Measurements from ENCODE around the gene PPIL4. TPM values are rescaled to one million over a fixed set of nuclear protein-coding genes. Genes with fewer than 3 reads are reported as not detected.

PPIL4 gene
- polyA plus RNA-seq, 1 donor, result 35.6 TPM

- no CpG with 5 or more reads among the region's 4 CpGs for WGBS (ENCODE audit: insufficient coverage, low lambda C conversion rate)
- H3K36me3 ChIP-seq (ENCODE audit: control insufficient read depth, insufficient read depth, low read length), result no peaks in the 10 kb centered on the region
Observed at GRCh38 chr6:149487316-149487715, 58.5 kb downstream of the PPIL4 start.

GRCh38 chr6:149484733-149485700 is 60.8 kb downstream of the PPIL4 start, which contains the start of gene ZC3H12D:
Gene ZC3H12D, minus strand, starts transcription at chr6:149485014. Its CDS starts 10,471 bp downstream, at chr6:149474543.
- peak; percentile 90 to 96 for DNase-seq
- Histone ChIP-seq H3K27me3 (ENCODE audit: control insufficient read depth, insufficient read depth, low read length) (no peaks in the 10 kb centered on the region), H3K4me3 (ENCODE audit: low read length) (peak within 1 kb of the TSS; percentile 44), H3K9me3 (ENCODE audit: control insufficient read depth, low read depth, low read length) (no peaks in the 10 kb centered on the region), H3K4me1 (ENCODE audit: control insufficient read depth, insufficient read depth, low read length) (peaks cover 40% of the 10 kb centered on the region), H3K36me3 (ENCODE audit: control insufficient read depth, insufficient read depth, low read length) (no peaks in the 10 kb centered on the region), H3K27ac (ENCODE audit: low read length) (peak within 1 kb of the TSS; percentile 94)
- no CpG with 5 or more reads among the region's 22 CpGs for WGBS (ENCODE audit: insufficient coverage, low lambda C conversion rate)

More at GRCh38 chr6:149487316-149487715, 58.5 kb downstream of the PPIL4 start:
- no peak for DNase-seq
- Histone ChIP-seq H3K4me3 (ENCODE audit: low read length) (no peak overlapping the region), H3K9me3 (ENCODE audit: control insufficient read depth, low read depth, low read length) (no peaks in the 10 kb centered on the region), H3K4me1 (ENCODE audit: control insufficient read depth, insufficient read depth, low read length) (peaks cover 35% of the 10 kb centered on the region), H3K27ac (ENCODE audit: low read length) (no peak overlapping the region), H3K27me3 (ENCODE audit: control insufficient read depth, insufficient read depth, low read length) (no peaks in the 10 kb centered on the region)

GRCh38 chr6:149483849-149484655 is 61.8 kb downstream of the PPIL4 start:
- 82% methylated on average over 4 of the region's 11 CpGs for WGBS (ENCODE audit: insufficient coverage, low lambda C conversion rate)
- Histone ChIP-seq H3K4me3 (ENCODE audit: low read length) (peak overlapping the region; percentile 44), H3K36me3 (ENCODE audit: control insufficient read depth, insufficient read depth, low read length) (no peaks in the 10 kb centered on the region), H3K27ac (ENCODE audit: low read length) (peak overlapping the region; percentile 94), H3K4me1 (ENCODE audit: control insufficient read depth, insufficient read depth, low read length) (peaks cover 35% of the 10 kb centered on the region), H3K27me3 (ENCODE audit: control insufficient read depth, insufficient read depth, low read length) (no peaks in the 10 kb centered on the region), H3K9me3 (ENCODE audit: control insufficient read depth, low read depth, low read length) (no peaks in the 10 kb centered on the region)
- DNase-seq, result no peak

GRCh38 chr6:149483334-149483725 is 62.5 kb downstream of the PPIL4 start:
- H3K36me3 ChIP-seq (ENCODE audit: control insufficient read depth, insufficient read depth, low read length), result no peaks in the 10 kb centered on the region
- H3K4me1 ChIP-seq (ENCODE audit: control insufficient read depth, insufficient read depth, low read length), result peaks cover 28% of the 10 kb centered on the region
- H3K27me3 ChIP-seq (ENCODE audit: control insufficient read depth, insufficient read depth, low read length), result no peaks in the 10 kb centered on the region
- no CpG with 5 or more reads among the region's 3 CpGs for WGBS (ENCODE audit: insufficient coverage, low lambda C conversion rate)
- DNase-seq, result no peak
- H3K4me3 ChIP-seq (ENCODE audit: low read length), result no peak overlapping the region
- H3K27ac ChIP-seq (ENCODE audit: low read length), result no peak overlapping the region
- no peaks in the 10 kb centered on the region for H3K9me3 ChIP-seq (ENCODE audit: control insufficient read depth, low read depth, low read length)

GRCh38 chr6:149482545-149483333 is 63.1 kb downstream of the PPIL4 start:
- Histone ChIP-seq H3K4me3 (ENCODE audit: low read length) (no peak overlapping the region), H3K4me1 (ENCODE audit: control insufficient read depth, insufficient read depth, low read length) (peaks cover 27% of the 10 kb centered on the region), H3K9me3 (ENCODE audit: control insufficient read depth, low read depth, low read length) (no peaks in the 10 kb centered on the region), H3K36me3 (ENCODE audit: control insufficient read depth, insufficient read depth, low read length) (no peaks in the 10 kb centered on the region), H3K27me3 (ENCODE audit: control insufficient read depth, insufficient read depth, low read length) (no peaks in the 10 kb centered on the region), H3K27ac (ENCODE audit: low read length) (peak overlapping the region; percentile 38)
- 100% methylated on average over 1 of the region's 14 CpGs for WGBS (ENCODE audit: insufficient coverage, low lambda C conversion rate)
- DNase-seq, result no peak

GRCh38 chr6:149480502-149481280 is 65.2 kb downstream of the PPIL4 start:
- H3K4me3 ChIP-seq (ENCODE audit: low read length), result no peak overlapping the region
- no peak for DNase-seq

GRCh38 chr6:149478631-149479314 is 67.1 kb downstream of the PPIL4 start:
- no peak for DNase-seq
- H3K36me3 ChIP-seq (ENCODE audit: control insufficient read depth, insufficient read depth, low read length), result no peaks in the 10 kb centered on the region
- no peak overlapping the region for H3K27ac ChIP-seq (ENCODE audit: low read length)
- H3K4me1 ChIP-seq (ENCODE audit: control insufficient read depth, insufficient read depth, low read length), result peaks cover 22% of the 10 kb centered on the region
- no peak overlapping the region for H3K4me3 ChIP-seq (ENCODE audit: low read length)
- no peaks in the 10 kb centered on the region for H3K27me3 ChIP-seq (ENCODE audit: control insufficient read depth, insufficient read depth, low read length)
- no CpG with 5 or more reads among the region's 5 CpGs for WGBS (ENCODE audit: insufficient coverage, low lambda C conversion rate)
- H3K9me3 ChIP-seq (ENCODE audit: control insufficient read depth, low read depth, low read length), result no peaks in the 10 kb centered on the region

More at GRCh38 chr6:149480502-149481280, 65.2 kb downstream of the PPIL4 start:
- 100% methylated on average over 2 of the region's 18 CpGs for WGBS (ENCODE audit: insufficient coverage, low lambda C conversion rate)
- Histone ChIP-seq H3K4me1 (ENCODE audit: control insufficient read depth, insufficient read depth, low read length) (peaks cover 27% of the 10 kb centered on the region), H3K27me3 (ENCODE audit: control insufficient read depth, insufficient read depth, low read length) (no peaks in the 10 kb centered on the region), H3K9me3 (ENCODE audit: control insufficient read depth, low read depth, low read length) (no peaks in the 10 kb centered on the region), H3K27ac (ENCODE audit: low read length) (no peak overlapping the region), H3K36me3 (ENCODE audit: control insufficient read depth, insufficient read depth, low read length) (no peaks in the 10 kb centered on the region)

GRCh38 chr6:149477544-149477943 is 68.3 kb downstream of the PPIL4 start:
- no CpG with 5 or more reads among the region's 5 CpGs for WGBS (ENCODE audit: insufficient coverage, low lambda C conversion rate)
- no peak for DNase-seq
- H3K27me3 ChIP-seq (ENCODE audit: control insufficient read depth, insufficient read depth, low read length), result no peaks in the 10 kb centered on the region
- H3K4me3 ChIP-seq (ENCODE audit: low read length), result no peak overlapping the region
- H3K4me1 ChIP-seq (ENCODE audit: control insufficient read depth, insufficient read depth, low read length), result peaks cover 25% of the 10 kb centered on the region
- H3K36me3 ChIP-seq (ENCODE audit: control insufficient read depth, insufficient read depth, low read length), result no peaks in the 10 kb centered on the region
- no peak overlapping the region for H3K27ac ChIP-seq (ENCODE audit: low read length)
- no peaks in the 10 kb centered on the region for H3K9me3 ChIP-seq (ENCODE audit: control insufficient read depth, low read depth, low read length)

Measured in large intestine (tissue), 3 donors.